Endothelial cell of umbilical vein (primary cell): ENCODE measurements around the gene FAM149B1. TPM values are rescaled to one million over a fixed set of nuclear protein-coding genes. Genes with fewer than 3 reads are reported as not detected.
A peak's percentile ranks its signal among the peaks of the same experiment; 100 is the strongest.

Source experiments
- BruUV-seq: library from RNA; stranded (reverse); fragments of 400-500 nt; replicated peaks from 2 replicates; lab custom pipeline; 2021; lab: Mats Ljungman, UMichigan
- CTCF ChIA-PET: fragments of 300-600, 350-600 bp; sonication (Branson Sonifier 250); formaldehyde crosslinking; loops from one replicate; lab custom pipeline; 2021; ENCODE audit warnings: antibody characterized with exemption, inconsistent platforms; lab: Charles Lee
- POLR2A ChIA-PET: fragments of 300-600, 350-600 bp; sonication (Branson Sonifier 250); formaldehyde crosslinking; loops from one replicate; lab custom pipeline; 2021; ENCODE audit warnings: antibody characterized with exemption, inconsistent platforms; lab: Charles Lee
- DNase-seq: peaks from one replicate; pipeline ENCODE4 v3.0.0-alpha.2; 2011; ENCODE audit warnings: low read depth, low spot score
- FAIRE-seq: peaks from 2 replicates; lab custom pipeline; 2011; peaks lifted over from hg19 to GRCh38; lab: Jason Lieb, UNC
- H2AFZ ChIP-seq: 2 replicates; pipeline ENCODE4 v1.6.0; 2012; ENCODE audit warnings: low read depth, low read length, control low read depth, inconsistent platforms
- H3K27ac ChIP-seq: 2 replicates; pipeline ENCODE4 v1.5.1; 2011; ENCODE audit warnings: low read depth, mild to moderate bottlenecking, control low read depth, low read length, moderate library complexity; ENCODE audit not compliant: insufficient read depth
- H3K27me3 ChIP-seq, 2 experiments: 2 replicates each; pipeline versions ENCODE4 v1.6.0 to v1.6.1; 2011; ENCODE audit warnings: low read length in 2 of 2, mixed read lengths in 1 of 2; ENCODE audit not compliant: control insufficient read depth in 2 of 2, insufficient read depth in 2 of 2
- H3K36me3 ChIP-seq, 2 experiments: 2 replicates in 1 of 2; 3 replicates in 1 of 2; pipeline ENCODE4 v1.5.1; 2011; ENCODE audit warnings: low read length in 2 of 2, mild to moderate bottlenecking in 1 of 2, moderate library complexity in 1 of 2; ENCODE audit not compliant: control insufficient read depth in 2 of 2, insufficient read depth in 2 of 2; ENCODE audit errors: extremely low read depth in 1 of 2
- H3K4me1 ChIP-seq: 3 replicates; pipeline ENCODE4 v1.5.1; 2011; ENCODE audit warnings: mild to moderate bottlenecking, low read length; ENCODE audit not compliant: control insufficient read depth, insufficient read depth; ENCODE audit errors: extremely low read depth
- H3K4me2 ChIP-seq: 2 replicates; pipeline ENCODE4 v1.6.1; 2011; ENCODE audit warnings: low read length, control low read depth, mixed read lengths; ENCODE audit not compliant: insufficient read depth
- H3K4me3 ChIP-seq, 3 experiments: fragments of 200-600 bp in 1 of 3; sonication (generic), shearing (Covaris generic) in 1 of 3; replicated peaks in 1 of 3; 2 replicates each; pipeline ENCODE4 v1.5.1; 2011 to 2016; ENCODE audit warnings: control low read depth in 3 of 3, low read length in 3 of 3, mild to moderate bottlenecking in 2 of 3, inconsistent platforms in 1 of 3, low read depth in 1 of 3, moderate library complexity in 1 of 3; ENCODE audit not compliant: insufficient read depth in 1 of 3
- H3K79me2 ChIP-seq: 2 replicates; pipeline ENCODE4 v1.6.0; 2012; ENCODE audit warnings: low read length, inconsistent platforms; ENCODE audit not compliant: control insufficient read depth, insufficient read depth
- H3K9ac ChIP-seq: replicated peaks from 2 replicates; pipeline ENCODE3; 2011; ENCODE audit warnings: low read length, control low read depth; ENCODE audit not compliant: insufficient read depth; ENCODE audit errors: extremely low read depth
- H3K9me1 ChIP-seq: replicated peaks from 3 replicates; pipeline ENCODE4 v1.6.0; 2011; ENCODE audit warnings: mild to moderate bottlenecking, low read length; ENCODE audit not compliant: control insufficient read depth, insufficient read depth; ENCODE audit errors: extremely low read depth
- H3K9me3 ChIP-seq: replicated peaks from 2 replicates; pipeline ENCODE4 v1.5.1; 2012; ENCODE audit warnings: low read length, inconsistent platforms; ENCODE audit not compliant: control insufficient read depth, insufficient read depth
- H4K20me1 ChIP-seq: replicated peaks from 2 replicates; pipeline ENCODE3; 2011; ENCODE audit warnings: mild to moderate bottlenecking, low read length; ENCODE audit not compliant: control insufficient read depth, insufficient read depth; ENCODE audit errors: extremely low read depth
- EZH2 ChIP-seq: IDR thresholded peaks from 2 replicates; pipeline ENCODE4 v1.6.1; 2012; ENCODE audit warnings: borderline replicate concordance, low read depth, mild to moderate bottlenecking, moderate library complexity, low read length, inconsistent platforms; ENCODE audit not compliant: severe bottlenecking
- GATA2 ChIP-seq: IDR thresholded peaks from 2 replicates; pipeline ENCODE4 v1.7.0; 2011; ENCODE audit warnings: low read depth, mild to moderate bottlenecking, moderate library complexity, mixed read lengths, low read length; ENCODE audit not compliant: insufficient read length, insufficient read depth
- POLR2AphosphoS5 ChIP-seq: IDR thresholded peaks from 2 replicates; pipeline ENCODE4 v1.6.1; 2012; ENCODE audit warnings: low read depth, mild to moderate bottlenecking, control low read depth, low read length, moderate library complexity; ENCODE audit not compliant: insufficient read depth
- dilution Hi-C: fragments of 300-500 bp; cut with MboI; formaldehyde crosslinking; loops from one replicate; pipeline ENCODE4 v1.15.0; 2019; ENCODE audit warnings: low sequenced_read_pairs; ENCODE audit not compliant: extremely low pct_ligation_motif_present
- intact Hi-C: fragments of 100-400 bp; cut with micrococcal nuclease; formaldehyde crosslinking; loops from one replicate; pipeline ENCODE4 v1.10.0; 2022
- polyA plus RNA-seq, 4 experiments: library from polyadenylated mRNA; depleted of rRNA in 3 of 4; stranded (reverse) in 3 of 4; unstranded in 1 of 4; fragments of >200 nt; gene quantifications; 2 replicates each; pipeline versions ENCODE4 v1.2.1 to v1.2.3, GENCODE V29; 2011 to 2012; ENCODE audit warnings: missing spikeins in 1 of 4
- total RNA-seq: library from RNA; stranded (reverse); gene quantifications from 2 replicates; pipeline ENCODE4 v1.2.3, GENCODE V29; 2021
- TF ChIP-seq, protein P1 (sequence below), 2 donors: IDR thresholded peaks; 1 replicate in 1 of 2; 2 replicates in 1 of 2; pipeline ENCODE4 v1.5.1; 2011; ENCODE audit warnings: low read length in 2 of 2, mild to moderate bottlenecking in 2 of 2, moderate library complexity in 2 of 2, control low read depth in 1 of 2, inconsistent platforms in 1 of 2, low read depth in 1 of 2; ENCODE audit not compliant: insufficient read depth in 1 of 2; ENCODE audit errors: extremely low read depth in 1 of 2

The FAM149B1 gene
- total and polyA plus RNA-seq, 2 donors (not counting 3 experiments of a cell fraction or from before 2014, with no cell fraction given), result 19.5 to 26.7 TPM

DNA sequence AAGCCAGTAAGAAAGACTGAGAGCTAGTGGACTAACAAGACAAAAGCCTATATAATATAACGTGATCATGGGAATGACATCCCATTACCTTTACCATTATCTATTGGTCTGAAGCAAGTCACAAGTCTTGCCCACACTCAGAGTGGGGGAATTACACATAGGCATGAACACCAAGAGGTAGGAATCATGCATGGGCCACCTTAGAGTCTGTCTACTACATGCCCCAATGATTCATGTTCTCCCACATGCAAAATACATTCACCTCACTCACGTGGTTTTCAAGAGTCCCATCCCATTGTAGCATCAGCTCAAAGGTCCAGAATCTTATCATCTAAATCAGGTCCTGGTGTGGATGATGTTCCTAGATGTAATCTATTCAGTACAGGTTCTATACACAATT lies 49.7 kb downstream of the FAM149B1 start:
- dilution Hi-C loops, result no loop called here
- H3K27ac ChIP-seq, result no peak overlapping the region
- H3K4me3 ChIP-seq, result no peak overlapping the region
- no peaks in the 10 kb centered on the region for H3K9me1 ChIP-seq
- no peak for TF ChIP-seq GATA2
- TF ChIP-seq EZH2, result no peak
- TF ChIP-seq POLR2AphosphoS5, result no peak
- H3K9ac ChIP-seq, result no peak overlapping the region
- no TSS peak for BruUV-seq
- H2AFZ ChIP-seq, result no peak overlapping the region
- CTCF ChIA-PET, result interaction anchor here (0.6 to 1.5 kb wide), 2 partner anchors 8 to 1088 kb away, joined by 3 read pairs; no protein-coding TSS in a partner anchor
- intact Hi-C loops, result no loop called here
- POLR2A ChIA-PET, result no interaction called here
- peaks cover 2 to 3% of the 10 kb centered on the region in 2 experiments for H3K36me3 ChIP-seq
- H3K27me3 ChIP-seq, result no peaks in the 10 kb centered on the region
- H3K79me2 ChIP-seq, result no peaks in the 10 kb centered on the region
- H3K4me1 ChIP-seq, result no peaks in the 10 kb centered on the region
- H4K20me1 ChIP-seq, result no peaks in the 10 kb centered on the region
- no peak for DNase-seq
- H3K4me2 ChIP-seq, result no peak overlapping the region
- FAIRE-seq, result no peak
- no peaks in the 10 kb centered on the region for H3K9me3 ChIP-seq

- no peaks in the 10 kb centered on the region for H3K27me3 ChIP-seq
- intact Hi-C loops, result loop anchor here (1.0 kb wide), 1 partner anchor 50 kb away; the partner anchor contains the start of genes ECD and FAM149B1
- FAIRE-seq (peak; percentile 42), DNase-seq (peak; percentile 46)
- no peaks in the 10 kb centered on the region for H3K9me1 ChIP-seq
- H4K20me1 ChIP-seq, result no peaks in the 10 kb centered on the region
- no peaks in the 10 kb centered on the region for H3K79me2 ChIP-seq
- dilution Hi-C loops, result no loop called here
- no peak overlapping the region for H3K4me2 ChIP-seq
- H3K4me1 ChIP-seq, result no peaks in the 10 kb centered on the region
- no TSS peak for BruUV-seq
- ChIA-PET CTCF (interaction anchor here (0.9 to 1.9 kb wide), 11 partner anchors 9 to 122 kb away, joined by 3 to 7 read pairs (median 5); partner anchors contain the start of genes DNAJC9, ECD, FAM149B1 and P4HA1), POLR2A (no interaction called here)
- TF ChIP-seq, protein P1, sequence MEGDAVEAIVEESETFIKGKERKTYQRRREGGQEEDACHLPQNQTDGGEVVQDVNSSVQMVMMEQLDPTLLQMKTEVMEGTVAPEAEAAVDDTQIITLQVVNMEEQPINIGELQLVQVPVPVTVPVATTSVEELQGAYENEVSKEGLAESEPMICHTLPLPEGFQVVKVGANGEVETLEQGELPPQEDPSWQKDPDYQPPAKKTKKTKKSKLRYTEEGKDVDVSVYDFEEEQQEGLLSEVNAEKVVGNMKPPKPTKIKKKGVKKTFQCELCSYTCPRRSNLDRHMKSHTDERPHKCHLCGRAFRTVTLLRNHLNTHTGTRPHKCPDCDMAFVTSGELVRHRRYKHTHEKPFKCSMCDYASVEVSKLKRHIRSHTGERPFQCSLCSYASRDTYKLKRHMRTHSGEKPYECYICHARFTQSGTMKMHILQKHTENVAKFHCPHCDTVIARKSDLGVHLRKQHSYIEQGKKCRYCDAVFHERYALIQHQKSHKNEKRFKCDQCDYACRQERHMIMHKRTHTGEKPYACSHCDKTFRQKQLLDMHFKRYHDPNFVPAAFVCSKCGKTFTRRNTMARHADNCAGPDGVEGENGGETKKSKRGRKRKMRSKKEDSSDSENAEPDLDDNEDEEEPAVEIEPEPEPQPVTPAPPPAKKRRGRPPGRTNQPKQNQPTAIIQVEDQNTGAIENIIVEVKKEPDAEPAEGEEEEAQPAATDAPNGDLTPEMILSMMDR (IDR thresholded peaks at IDR 0.05; ENCODE audit: extremely low read depth in 1 of 2, insufficient read depth in 1 of 2, low read depth in 1 of 2, low read length in 2 of 2), result peak; percentile 32 to 37
- no peak for TF ChIP-seq GATA2
- no peak overlapping the region for H2AFZ ChIP-seq
- no peaks in the 10 kb centered on the region for H3K9me3 ChIP-seq
- H3K4me3 ChIP-seq, result no peak overlapping the region
- H3K27ac ChIP-seq, result no peak overlapping the region
- peaks cover 2 to 3% of the 10 kb centered on the region in 2 experiments for H3K36me3 ChIP-seq
- H3K9ac ChIP-seq, result no peak overlapping the region
These were observed 50.7 kb downstream of the FAM149B1 start for GRCh38 chr10:73218431-73219191.
